A549 (cell line): ENCODE data around the gene CYB561D2. TPM values are rescaled to one million over a fixed set of nuclear protein-coding genes. Genes with fewer than 3 reads are reported as not detected.

Source experiments
- ATAC-seq, 2 experiments: fragments of 200-7000 bp in 1 of 2; fragments of >200 bp in 1 of 2; cut with Nextera tagmentation in 1 of 2; cut with Tn5 transposase in 1 of 2; 3 replicates each; pipeline versions ENCODE4 v1.8.0 to v1.9.1; 2018 to 2020; ENCODE audit warnings: mild to moderate bottlenecking in 1 of 2, moderate library complexity in 1 of 2
- CTCF ChIA-PET: fragments of 300-600 bp; sonication (Branson Sonifier 250); formaldehyde crosslinking; extraction: SDS; loops from one replicate; lab custom pipeline; 2021; ENCODE audit warnings: antibody characterized with exemption, inconsistent platforms; lab: Yijun Ruan, JAX
- POLR2A ChIA-PET: fragments of 350-600 bp; formaldehyde crosslinking; extraction: SDS; loops from one replicate; lab custom pipeline; 2021; ENCODE audit warnings: antibody characterized with exemption, inconsistent platforms; lab: Yijun Ruan, JAX
- DNase-seq, 2 experiments: peaks; one replicate each; pipeline versions ENCODE4 v3.0.0 to v3.0.0-alpha.2; 2011 to 2016; ENCODE audit warnings: low read depth in 1 of 2, low spot score in 1 of 2
- FAIRE-seq: peaks from 2 replicates; lab custom pipeline; 2011; peaks lifted over from hg19 to GRCh38; lab: Jason Lieb, UNC
- H3K27ac ChIP-seq, 2 experiments: fragments of >200 bp; sonication (Bioruptor Twin); formaldehyde crosslinking; 3 replicates each; pipeline ENCODE4 v1.5.1; 2016 to 2017
- H3K4me1 ChIP-seq: fragments of >200 bp; sonication (Bioruptor Twin); formaldehyde crosslinking; 3 replicates; pipeline ENCODE4 v1.6.1; 2016
- H3K4me2 ChIP-seq: fragments of >200 bp; sonication (Bioruptor Twin); formaldehyde crosslinking; 3 replicates; pipeline ENCODE4 v1.6.1; 2016
- H3K4me3 ChIP-seq: fragments of >200 bp; sonication (Bioruptor Twin); formaldehyde crosslinking; 3 replicates; pipeline ENCODE4 v1.5.1; 2016
- H3K9me3 ChIP-seq: fragments of >200 bp; sonication (Bioruptor Twin); formaldehyde crosslinking; 3 replicates; pipeline ENCODE4 v1.6.1; 2016
- BHLHE40 ChIP-seq: IDR thresholded peaks from 2 replicates; pipeline ENCODE4 v1.6.1; 2012; ENCODE audit warnings: low read depth, low read length, inconsistent platforms
- HOXA7 ChIP-seq: fragments of 250-450 bp; sonication (Bioruptor Pico); IDR thresholded peaks from 2 replicates; pipeline ENCODE4 v1.5.0; 2020; ENCODE audit warnings: mild to moderate bottlenecking, moderate library complexity
- HOXB13 ChIP-seq: fragments of 250-450 bp; sonication (Bioruptor Pico); IDR thresholded peaks from 2 replicates; pipeline ENCODE4 v1.5.0; 2020; ENCODE audit warnings: low read depth, mild to moderate bottlenecking, moderate library complexity
- HOXB5 ChIP-seq: fragments of 250-450 bp; sonication (Bioruptor Pico); IDR thresholded peaks from 2 replicates; pipeline ENCODE4 v1.5.0; 2020; ENCODE audit warnings: mild to moderate bottlenecking, moderate library complexity
- JUNB ChIP-seq: fragments of >200 bp; sonication (Bioruptor Twin); formaldehyde crosslinking; IDR thresholded peaks from 2 replicates; pipeline ENCODE4 v1.6.1; 2016
- KDM5A ChIP-seq: fragments of 200-600 bp; sonication (generic); IDR thresholded peaks from 2 replicates; pipeline ENCODE4 v1.6.1; 2016; ENCODE audit warnings: antibody characterized with exemption, mild to moderate bottlenecking
- MYC ChIP-seq: IDR thresholded peaks from 2 replicates; pipeline ENCODE4 v1.6.1; 2012; ENCODE audit warnings: mild to moderate bottlenecking, inconsistent platforms, low read length, improper control_type of control experiment, borderline replicate concordance
- PHF8 ChIP-seq: fragments of 200-600 bp; sonication (generic); IDR thresholded peaks from 2 replicates; pipeline ENCODE4 v1.6.1; 2016; ENCODE audit warnings: low read depth, mild to moderate bottlenecking, antibody characterized with exemption, moderate library complexity, borderline replicate concordance
- RNF2 ChIP-seq: fragments of 200-600 bp; sonication (generic); IDR thresholded peaks from 2 replicates; pipeline ENCODE4 v1.6.1; 2016; ENCODE audit warnings: low read depth, mild to moderate bottlenecking, antibody characterized with exemption, moderate library complexity, borderline replicate concordance
- TP53 ChIP-seq: fragments of 250-450 bp; sonication (Bioruptor Pico); IDR thresholded peaks from 2 replicates; pipeline ENCODE4 v1.5.0; 2021; ENCODE audit warnings: mild to moderate bottlenecking, moderate library complexity
- ZFP36 ChIP-seq: fragments of 450-650 bp; IDR thresholded peaks from 2 replicates; pipeline ENCODE4 v1.6.1; 2014; ENCODE audit warnings: borderline replicate concordance; ENCODE audit not compliant: partially characterized antibody
- ZNF302 ChIP-seq: fragments of 250-450 bp; sonication (Bioruptor Pico); IDR thresholded peaks from 2 replicates; pipeline ENCODE4 v1.9.0; 2021; ENCODE audit warnings: inconsistent platforms, mild to moderate bottlenecking, moderate library complexity
- WGBS: methylation state at CpG from one replicate; pipeline ENCODE4 v1.1.6; 2017; ENCODE audit errors: missing lambda C conversion rate; 5-methylcytosine and 5-hydroxymethylcytosine counted together
- polyA plus RNA-seq, 4 experiments: library from polyadenylated mRNA; depleted of rRNA in 3 of 4; stranded (reverse); fragments of >200 nt; fragmentation: RNase III in 1 of 4; extraction: RNeasy Plus Mini Kit Qiagen cat#74134 plus additional on column Dnase treatment in 1 of 4; gene quantifications; 2 replicates in 3 of 4; 3 replicates in 1 of 4; pipeline ENCODE4 v1.2.3, GENCODE V29; 2011 to 2017
- TF ChIP-seq, protein P1 (sequence below): IDR thresholded peaks from 2 replicates; pipeline ENCODE4 v1.6.1; 2012
- TF ChIP-seq, protein P2 (sequence below): IDR thresholded peaks from 2 replicates; pipeline ENCODE4 v1.6.1; 2012; ENCODE audit warnings: low read depth, borderline replicate concordance
- TF ChIP-seq, protein P3 (sequence below): fragments of >200 bp; sonication (Bioruptor Twin); formaldehyde crosslinking; IDR thresholded peaks from 3 replicates; pipeline ENCODE4 v1.5.1; 2016
- TF ChIP-seq, protein P4 (sequence below): fragments of 150-350 bp; IDR thresholded peaks from 2 replicates; pipeline ENCODE4 v1.6.1; 2014; ENCODE audit warnings: low read depth, mild to moderate bottlenecking, low read length
- TF ChIP-seq, protein P5 (sequence below): fragments of 200-600 bp; sonication (generic); IDR thresholded peaks from 2 replicates; pipeline ENCODE4 v1.6.1; 2016; ENCODE audit warnings: antibody characterized with exemption, mild to moderate bottlenecking, moderate library complexity
- TF ChIP-seq, protein P6 (sequence below): fragments of >200 bp; sonication (Bioruptor Twin); formaldehyde crosslinking; IDR thresholded peaks from 2 replicates; pipeline ENCODE4 v1.6.1; 2016
- TF ChIP-seq, protein P7 (sequence below): fragments of 450-650 bp; IDR thresholded peaks from 2 replicates; pipeline ENCODE4 v1.6.1; 2014; ENCODE audit warnings: antibody characterized with exemption

CYB561D2 gene
- polyA plus RNA-seq, 2 of the 4 experiments (the other 2 are of a cell fraction): 14.4 to 17.7 TPM

DNA sequence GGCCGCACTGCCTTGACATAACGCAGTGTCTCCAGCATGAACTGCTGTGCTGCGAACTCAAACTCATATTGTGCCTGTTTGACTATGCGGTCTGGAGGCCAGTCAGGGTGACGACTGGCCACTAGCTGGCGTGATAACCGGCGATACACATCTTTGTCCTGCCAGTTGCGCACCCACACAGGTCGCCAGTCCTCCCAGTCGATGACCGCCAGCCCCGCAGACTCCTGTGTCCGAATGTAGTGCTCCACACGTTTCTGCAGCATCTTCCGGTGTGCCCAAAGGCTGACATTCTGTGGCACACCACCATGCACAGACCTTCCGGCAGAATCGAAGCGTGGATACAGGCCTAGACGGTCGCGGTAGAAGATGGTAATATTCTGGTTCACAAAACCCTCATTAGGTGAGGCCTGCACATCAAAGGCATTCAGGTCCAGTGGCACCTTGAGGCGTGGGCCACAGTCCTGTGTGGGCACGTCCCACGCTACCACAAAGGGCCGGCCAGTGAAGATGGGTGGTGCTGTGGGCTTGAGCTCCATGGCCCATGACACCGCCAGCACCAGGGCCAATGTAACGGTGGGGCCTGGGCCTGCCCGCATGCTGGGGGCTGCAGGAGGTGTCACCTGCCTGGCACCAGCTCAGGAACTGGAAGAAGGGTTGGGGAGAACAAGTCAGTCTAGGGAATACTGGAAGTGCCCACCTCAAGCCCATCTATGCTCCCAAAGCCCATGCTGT lies 30.6 kb upstream of the CYB561D2 start:
- POLR2A ChIA-PET: no interaction called here
- TF ChIP-seq JUNB (no peak), TP53 (CRISPR knock-in tag) (no peak), BHLHE40 (no peak), HOXB5 (CRISPR knock-in tag) (no peak), HOXA7 (CRISPR knock-in tag) (no peak), ZFP36 (no peak), ZNF302 (no peak), HOXB13 (CRISPR knock-in tag) (no peak)
- TF ChIP-seq, protein P1, sequence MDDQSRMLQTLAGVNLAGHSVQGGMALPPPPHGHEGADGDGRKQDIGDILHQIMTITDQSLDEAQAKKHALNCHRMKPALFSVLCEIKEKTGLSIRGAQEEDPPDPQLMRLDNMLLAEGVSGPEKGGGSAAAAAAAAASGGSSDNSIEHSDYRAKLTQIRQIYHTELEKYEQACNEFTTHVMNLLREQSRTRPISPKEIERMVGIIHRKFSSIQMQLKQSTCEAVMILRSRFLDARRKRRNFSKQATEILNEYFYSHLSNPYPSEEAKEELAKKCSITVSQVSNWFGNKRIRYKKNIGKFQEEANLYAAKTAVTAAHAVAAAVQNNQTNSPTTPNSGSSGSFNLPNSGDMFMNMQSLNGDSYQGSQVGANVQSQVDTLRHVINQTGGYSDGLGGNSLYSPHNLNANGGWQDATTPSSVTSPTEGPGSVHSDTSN: no peak
- TF ChIP-seq, protein P2, sequence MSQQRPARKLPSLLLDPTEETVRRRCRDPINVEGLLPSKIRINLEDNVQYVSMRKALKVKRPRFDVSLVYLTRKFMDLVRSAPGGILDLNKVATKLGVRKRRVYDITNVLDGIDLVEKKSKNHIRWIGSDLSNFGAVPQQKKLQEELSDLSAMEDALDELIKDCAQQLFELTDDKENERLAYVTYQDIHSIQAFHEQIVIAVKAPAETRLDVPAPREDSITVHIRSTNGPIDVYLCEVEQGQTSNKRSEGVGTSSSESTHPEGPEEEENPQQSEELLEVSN: no peak
- TF ChIP-seq, protein P3, sequence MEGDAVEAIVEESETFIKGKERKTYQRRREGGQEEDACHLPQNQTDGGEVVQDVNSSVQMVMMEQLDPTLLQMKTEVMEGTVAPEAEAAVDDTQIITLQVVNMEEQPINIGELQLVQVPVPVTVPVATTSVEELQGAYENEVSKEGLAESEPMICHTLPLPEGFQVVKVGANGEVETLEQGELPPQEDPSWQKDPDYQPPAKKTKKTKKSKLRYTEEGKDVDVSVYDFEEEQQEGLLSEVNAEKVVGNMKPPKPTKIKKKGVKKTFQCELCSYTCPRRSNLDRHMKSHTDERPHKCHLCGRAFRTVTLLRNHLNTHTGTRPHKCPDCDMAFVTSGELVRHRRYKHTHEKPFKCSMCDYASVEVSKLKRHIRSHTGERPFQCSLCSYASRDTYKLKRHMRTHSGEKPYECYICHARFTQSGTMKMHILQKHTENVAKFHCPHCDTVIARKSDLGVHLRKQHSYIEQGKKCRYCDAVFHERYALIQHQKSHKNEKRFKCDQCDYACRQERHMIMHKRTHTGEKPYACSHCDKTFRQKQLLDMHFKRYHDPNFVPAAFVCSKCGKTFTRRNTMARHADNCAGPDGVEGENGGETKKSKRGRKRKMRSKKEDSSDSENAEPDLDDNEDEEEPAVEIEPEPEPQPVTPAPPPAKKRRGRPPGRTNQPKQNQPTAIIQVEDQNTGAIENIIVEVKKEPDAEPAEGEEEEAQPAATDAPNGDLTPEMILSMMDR: no peak
- TF ChIP-seq, protein P4, sequence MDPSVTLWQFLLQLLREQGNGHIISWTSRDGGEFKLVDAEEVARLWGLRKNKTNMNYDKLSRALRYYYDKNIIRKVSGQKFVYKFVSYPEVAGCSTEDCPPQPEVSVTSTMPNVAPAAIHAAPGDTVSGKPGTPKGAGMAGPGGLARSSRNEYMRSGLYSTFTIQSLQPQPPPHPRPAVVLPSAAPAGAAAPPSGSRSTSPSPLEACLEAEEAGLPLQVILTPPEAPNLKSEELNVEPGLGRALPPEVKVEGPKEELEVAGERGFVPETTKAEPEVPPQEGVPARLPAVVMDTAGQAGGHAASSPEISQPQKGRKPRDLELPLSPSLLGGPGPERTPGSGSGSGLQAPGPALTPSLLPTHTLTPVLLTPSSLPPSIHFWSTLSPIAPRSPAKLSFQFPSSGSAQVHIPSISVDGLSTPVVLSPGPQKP: no peak
- TF ChIP-seq, protein P5, sequence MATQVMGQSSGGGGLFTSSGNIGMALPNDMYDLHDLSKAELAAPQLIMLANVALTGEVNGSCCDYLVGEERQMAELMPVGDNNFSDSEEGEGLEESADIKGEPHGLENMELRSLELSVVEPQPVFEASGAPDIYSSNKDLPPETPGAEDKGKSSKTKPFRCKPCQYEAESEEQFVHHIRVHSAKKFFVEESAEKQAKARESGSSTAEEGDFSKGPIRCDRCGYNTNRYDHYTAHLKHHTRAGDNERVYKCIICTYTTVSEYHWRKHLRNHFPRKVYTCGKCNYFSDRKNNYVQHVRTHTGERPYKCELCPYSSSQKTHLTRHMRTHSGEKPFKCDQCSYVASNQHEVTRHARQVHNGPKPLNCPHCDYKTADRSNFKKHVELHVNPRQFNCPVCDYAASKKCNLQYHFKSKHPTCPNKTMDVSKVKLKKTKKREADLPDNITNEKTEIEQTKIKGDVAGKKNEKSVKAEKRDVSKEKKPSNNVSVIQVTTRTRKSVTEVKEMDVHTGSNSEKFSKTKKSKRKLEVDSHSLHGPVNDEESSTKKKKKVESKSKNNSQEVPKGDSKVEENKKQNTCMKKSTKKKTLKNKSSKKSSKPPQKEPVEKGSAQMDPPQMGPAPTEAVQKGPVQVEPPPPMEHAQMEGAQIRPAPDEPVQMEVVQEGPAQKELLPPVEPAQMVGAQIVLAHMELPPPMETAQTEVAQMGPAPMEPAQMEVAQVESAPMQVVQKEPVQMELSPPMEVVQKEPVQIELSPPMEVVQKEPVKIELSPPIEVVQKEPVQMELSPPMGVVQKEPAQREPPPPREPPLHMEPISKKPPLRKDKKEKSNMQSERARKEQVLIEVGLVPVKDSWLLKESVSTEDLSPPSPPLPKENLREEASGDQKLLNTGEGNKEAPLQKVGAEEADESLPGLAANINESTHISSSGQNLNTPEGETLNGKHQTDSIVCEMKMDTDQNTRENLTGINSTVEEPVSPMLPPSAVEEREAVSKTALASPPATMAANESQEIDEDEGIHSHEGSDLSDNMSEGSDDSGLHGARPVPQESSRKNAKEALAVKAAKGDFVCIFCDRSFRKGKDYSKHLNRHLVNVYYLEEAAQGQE: no peak
- TF ChIP-seq, protein P6, sequence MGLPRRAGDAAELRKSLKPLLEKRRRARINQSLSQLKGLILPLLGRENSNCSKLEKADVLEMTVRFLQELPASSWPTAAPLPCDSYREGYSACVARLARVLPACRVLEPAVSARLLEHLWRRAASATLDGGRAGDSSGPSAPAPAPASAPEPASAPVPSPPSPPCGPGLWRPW: no peak
- H3K4me1 ChIP-seq: peaks cover 35% of the 10 kb centered on the region
- no peak for DNase-seq
- no peak for FAIRE-seq
- CTCF ChIA-PET: interaction anchor here (0.8 to 5.1 kb wide), 6 partner anchors 15 to 295 kb away, joined by 4 to 56 read pairs (median 6); partner anchors contain the start of genes HYAL1, HYAL3 and NAA80
- no peaks in the 10 kb centered on the region for H3K9me3 ChIP-seq
- peak overlapping the region; percentile 98 for H3K4me2 ChIP-seq
- WGBS: 82% methylated on average over 21 of the region's 29 CpGs
- peak overlapping the region; percentile 65 for H3K4me3 ChIP-seq
- peak overlapping the region; percentile 99 to 100 for H3K27ac ChIP-seq
- ATAC-seq: no peak

DNA sequence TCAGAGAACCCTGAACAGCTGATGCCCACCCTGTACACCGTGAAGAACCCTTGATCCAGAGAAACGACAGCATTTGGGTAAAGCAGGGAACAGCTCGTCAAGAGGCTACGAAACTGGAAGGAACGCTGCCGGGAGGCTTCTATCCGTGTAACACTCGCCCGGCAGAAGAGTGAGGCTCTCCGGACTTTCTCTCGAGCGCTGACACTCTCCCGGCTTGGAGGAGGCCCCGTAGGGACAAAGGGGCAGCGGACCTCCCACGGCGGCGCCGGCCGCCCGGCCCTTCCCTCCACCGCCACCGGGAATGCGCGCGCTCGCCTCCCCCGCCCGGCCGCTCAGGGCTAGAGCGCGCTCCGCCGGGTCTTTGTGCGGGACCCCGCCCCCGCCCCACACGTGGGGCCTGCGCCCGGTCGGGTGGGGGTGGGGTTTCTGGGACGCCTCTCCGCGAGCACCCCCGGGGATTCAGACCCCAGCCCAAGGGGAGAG lies 29.8 kb upstream of the CYB561D2 start:
- Histone ChIP-seq H3K4me2 (peak overlapping the region; percentile 98), H3K4me3 (peak overlapping the region; percentile 65), H3K9me3 (no peaks in the 10 kb centered on the region), H3K4me1 (peaks cover 35% of the 10 kb centered on the region), H3K27ac (peak overlapping the region; percentile 99 to 100)
- POLR2A ChIA-PET: no interaction called here
- ATAC-seq (peak; percentile 41 to 58), FAIRE-seq (no peak), DNase-seq (peak in 1 of 2 experiments; percentile 56)
- CTCF ChIA-PET: interaction anchor here (0.5 to 5.1 kb wide), 12 partner anchors 8 to 271 kb away, joined by 3 to 56 read pairs (median 3); partner anchors contain the start of genes HYAL3 and NAA80
- WGBS: 0% methylated on average over 9 of the region's 45 CpGs
- peak; percentile 82; the same call in 1 of the 2 replicates for TF ChIP-seq PHF8
- TF ChIP-seq, protein P1: 0 out of 2 replicates have a peak, but pooled peaks have one; percentile 25
- TF ChIP-seq, protein P3: no peak
- peak; percentile 66; the same call in 1 of the 2 replicates for TF ChIP-seq MYC
- TF ChIP-seq KDM5A: no peak
- TF ChIP-seq, protein P7, sequence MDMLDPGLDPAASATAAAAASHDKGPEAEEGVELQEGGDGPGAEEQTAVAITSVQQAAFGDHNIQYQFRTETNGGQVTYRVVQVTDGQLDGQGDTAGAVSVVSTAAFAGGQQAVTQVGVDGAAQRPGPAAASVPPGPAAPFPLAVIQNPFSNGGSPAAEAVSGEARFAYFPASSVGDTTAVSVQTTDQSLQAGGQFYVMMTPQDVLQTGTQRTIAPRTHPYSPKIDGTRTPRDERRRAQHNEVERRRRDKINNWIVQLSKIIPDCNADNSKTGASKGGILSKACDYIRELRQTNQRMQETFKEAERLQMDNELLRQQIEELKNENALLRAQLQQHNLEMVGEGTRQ: no peak
- no peak for TF ChIP-seq RNF2
